DMS79 treated with DMSO at 0.1 percent for 48 hours (cell line): ENCODE measurements around the gene HMGCR.

Experiments
- DNase-seq: peaks from one replicate; lab custom pipeline; 2025; lab: John Stamatoyannopoulos, UW

HMGCR gene

GRCh38 chr5:75381456-75381855, 44.4 kb downstream of the HMGCR start:
- DNase-seq: no peak

GRCh38 chr5:75384218-75384617, 47.2 kb downstream of the HMGCR start:
- DNase-seq: no peak

GRCh38 chr5:75387806-75388205, 50.8 kb downstream of the HMGCR start:
- DNase-seq: no peak

GRCh38 chr5:75389430-75389829, 52.4 kb downstream of the HMGCR start:
- DNase-seq: no peak

GRCh38 chr5:75395277-75395676, 58.3 kb downstream of the HMGCR start:
- no peak for DNase-seq

- DNase-seq: no peak
Observed at GRCh38 chr5:75405296-75405695, 68.3 kb downstream of the HMGCR start.
